ENCODE measurements around the gene OR6C6.
"Not testable (repeated sequence)": the region's sequence is repeated elsewhere in the genome, so short reads cannot be mapped to it uniquely, and the experiment has no call there.

OR6C6 gene

GRCh38 chr12:55296469-55296868 lies at the start of gene OR6C6:
OR6C6 (minus strand) TSS chr12:55296569; CDS start chr12:55295232, 1,337 bp downstream.
- DNase-seq (ENCODE audit: low read depth in 3 of 3): no peak

DNA sequence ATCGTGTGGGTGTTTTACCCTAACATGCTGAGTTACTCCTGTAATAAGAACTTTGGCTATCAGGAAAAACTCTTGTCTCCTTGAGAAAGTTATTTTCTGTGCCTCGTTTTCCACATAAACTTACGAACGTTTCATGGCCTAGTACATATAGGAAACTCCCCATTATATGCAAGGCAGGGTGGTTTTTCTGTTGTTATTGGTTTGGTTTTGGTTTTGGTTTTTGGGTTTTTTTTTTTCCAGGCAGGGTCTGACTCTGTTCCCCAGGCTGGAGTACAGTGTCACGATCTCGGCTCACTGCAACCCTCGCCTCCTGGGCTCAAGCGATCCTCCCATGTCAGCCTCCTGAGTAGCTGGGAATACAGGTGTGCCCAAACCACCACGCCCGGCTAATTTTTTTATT lies 39.6 kb upstream of the OR6C6 start:
- no peak for DNase-seq (ENCODE audit: low read depth in 3 of 3)

DNA sequence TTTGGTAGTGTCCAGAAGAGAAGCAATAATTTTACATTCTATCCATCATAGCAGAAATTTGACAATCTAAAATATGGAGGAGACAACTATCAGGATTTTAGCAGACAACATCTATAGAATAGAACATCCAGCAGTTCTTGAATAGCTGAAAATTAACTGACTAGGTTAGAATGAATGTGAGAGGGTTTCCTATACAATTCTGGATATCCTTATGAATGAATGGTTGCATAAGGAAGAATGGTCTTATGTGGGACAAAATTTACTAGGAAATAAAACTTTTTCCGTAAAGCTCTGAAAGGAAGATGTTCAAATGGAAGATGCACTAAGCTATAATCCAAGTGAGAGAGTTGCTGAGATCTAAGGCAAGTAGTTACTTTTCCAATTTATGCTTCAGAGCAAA lies 34.1 kb upstream of the OR6C6 start, which contains the start of gene OR6C3:
OR6C3 (plus strand) TSS at position 301 of the 400 bp plus-strand sequence. CDS start 955 bp downstream, outside the sequence.
- no peak for DNase-seq (ENCODE audit: low read depth in 3 of 3)

DNA sequence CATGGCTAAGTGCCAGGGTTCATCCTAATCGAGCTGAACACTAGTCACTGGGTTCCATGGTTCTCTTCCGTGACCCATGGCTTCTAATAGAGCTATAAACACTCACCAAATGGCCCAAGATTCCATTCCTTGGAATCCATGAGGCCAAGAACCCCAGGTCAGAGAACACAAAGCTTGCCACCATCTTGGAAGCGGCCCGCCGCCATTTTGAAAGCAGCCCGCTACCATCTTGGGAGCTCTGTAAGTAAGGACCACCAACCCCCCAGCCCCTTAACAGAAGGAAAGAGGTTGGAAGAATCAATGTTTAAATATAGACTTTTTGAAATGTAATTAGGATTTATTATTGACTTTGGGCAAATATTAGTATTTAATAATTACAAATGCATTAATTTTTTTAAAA lies 29.4 kb upstream of the OR6C6 start:
- not testable (repeated sequence) for DNase-seq (ENCODE audit: low read depth in 3 of 3)

DNA sequence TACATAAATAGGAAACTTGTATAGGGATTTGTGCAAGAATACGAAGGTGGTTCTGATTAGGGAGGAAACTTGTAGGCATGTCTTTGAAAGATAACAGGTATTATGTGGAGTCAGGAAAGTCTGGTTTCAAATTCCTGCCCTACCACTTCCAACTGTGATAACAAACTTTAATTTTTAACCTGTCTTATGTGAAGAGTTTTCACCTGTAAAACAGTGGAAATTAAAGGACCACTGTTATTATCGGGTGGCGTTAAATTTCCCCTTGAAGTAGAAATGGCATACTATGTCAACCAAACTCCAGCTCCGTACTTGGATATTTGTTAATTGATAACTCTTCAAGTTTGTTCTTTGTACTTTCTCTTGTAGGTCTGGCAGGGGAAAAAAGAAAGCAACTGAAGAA lies 23.8 kb upstream of the OR6C6 start:
- no peak for DNase-seq (ENCODE audit: low read depth in 3 of 3)

DNA sequence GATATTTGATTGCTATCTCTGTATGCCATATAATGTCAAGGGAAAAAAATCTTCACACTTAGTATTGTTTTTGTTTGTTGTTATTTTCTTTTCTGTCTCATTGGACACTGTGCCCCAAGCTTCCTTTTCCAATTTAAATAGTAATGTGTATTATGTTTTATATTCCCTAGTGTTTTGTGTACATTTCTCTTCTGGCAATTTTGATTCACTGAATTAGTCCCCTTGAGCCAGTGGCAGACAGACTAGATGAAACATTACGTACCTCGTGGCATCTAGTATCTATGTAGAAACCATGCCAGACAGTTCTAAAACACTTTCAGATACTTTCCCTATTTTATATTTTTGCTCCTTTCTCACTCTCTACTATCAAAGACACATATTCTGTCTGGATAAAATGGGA lies 17.7 kb upstream of the OR6C6 start, which contains the start of gene OR6C1:
OR6C1 (plus strand) TSS at position 301 of the 400 bp plus-strand sequence. CDS start 6,257 bp downstream, outside the sequence.
- DNase-seq (ENCODE audit: low read depth in 3 of 3): no peak

DNA sequence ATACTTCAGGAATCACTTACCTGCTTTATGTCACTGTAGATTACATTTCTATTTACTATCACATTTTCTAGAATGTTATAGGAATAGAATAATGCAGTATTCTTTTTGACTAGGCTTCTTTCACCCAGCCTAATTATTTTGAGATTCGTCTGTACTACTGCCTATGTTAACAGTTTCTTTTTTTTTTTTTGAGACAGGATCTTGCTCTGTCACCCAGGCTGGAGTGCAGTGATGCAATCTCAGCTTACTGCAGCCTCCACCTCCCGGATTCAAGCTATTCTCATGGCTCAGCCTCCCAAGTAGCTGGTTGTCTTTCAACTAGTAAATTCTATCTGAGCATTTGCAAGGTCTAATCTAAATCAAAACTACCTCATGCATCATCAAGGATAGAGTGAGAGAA lies 6.4 kb downstream of the OR6C6 start:
- DNase-seq (ENCODE audit: low read depth in 3 of 3): no peak

- no peak for DNase-seq (ENCODE audit: low read depth in 3 of 3)
Measured at GRCh38 chr12:55280991-55281390, 15.4 kb downstream of the OR6C6 start.

GRCh38 chr12:55258303-55258702 lies 38.1 kb downstream of the OR6C6 start:
- no peak for DNase-seq (ENCODE audit: low read depth in 3 of 3)

DNA sequence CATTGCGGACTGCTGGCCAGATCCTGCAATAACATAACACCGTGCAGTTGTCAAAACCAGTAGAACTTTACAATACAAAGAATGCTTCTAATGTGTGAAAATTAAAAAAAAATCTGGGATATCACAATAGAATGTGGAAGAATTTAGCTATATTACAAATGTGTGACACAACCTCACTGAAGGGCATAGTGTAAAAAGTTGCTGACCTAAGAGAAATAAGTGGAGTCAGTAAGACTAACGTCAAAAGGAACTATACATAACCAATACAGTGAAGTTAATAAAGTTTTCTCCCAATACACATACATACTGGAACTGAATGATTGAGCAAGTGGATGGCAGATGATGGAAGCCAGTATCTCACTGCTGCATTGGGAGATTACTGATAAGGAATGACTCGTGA lies 39.5 kb downstream of the OR6C6 start:
- DNase-seq (ENCODE audit: low read depth in 3 of 3): no peak

- DNase-seq (ENCODE audit: low read depth in 3 of 3): no peak
Measured at GRCh38 chr12:55253281-55253680, 43.1 kb downstream of the OR6C6 start.

GRCh38 chr12:55250944-55251343 lies 45.4 kb downstream of the OR6C6 start:
- DNase-seq (ENCODE audit: low read depth in 3 of 3): no peak

DNA sequence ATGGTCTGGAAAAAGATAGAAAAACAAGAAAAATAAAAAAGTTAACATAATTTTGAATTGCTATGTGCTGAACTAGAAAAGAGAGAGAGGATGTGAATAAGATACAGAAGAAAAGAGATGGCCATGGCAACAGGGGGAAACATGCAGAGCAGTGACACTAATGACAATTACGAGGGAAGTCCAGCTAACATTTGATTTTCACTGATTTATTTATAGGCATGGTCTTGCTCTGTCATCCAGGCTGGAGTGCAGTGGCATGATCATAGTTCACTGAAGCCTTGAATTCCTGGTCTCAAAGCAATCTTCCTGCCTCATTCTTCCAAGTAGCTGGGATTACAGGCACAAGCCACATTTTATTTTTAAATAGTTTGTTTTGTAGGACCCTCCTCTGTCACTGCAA lies 50.2 kb downstream of the OR6C6 start:
- DNase-seq (ENCODE audit: low read depth in 3 of 3): no peak

DNA sequence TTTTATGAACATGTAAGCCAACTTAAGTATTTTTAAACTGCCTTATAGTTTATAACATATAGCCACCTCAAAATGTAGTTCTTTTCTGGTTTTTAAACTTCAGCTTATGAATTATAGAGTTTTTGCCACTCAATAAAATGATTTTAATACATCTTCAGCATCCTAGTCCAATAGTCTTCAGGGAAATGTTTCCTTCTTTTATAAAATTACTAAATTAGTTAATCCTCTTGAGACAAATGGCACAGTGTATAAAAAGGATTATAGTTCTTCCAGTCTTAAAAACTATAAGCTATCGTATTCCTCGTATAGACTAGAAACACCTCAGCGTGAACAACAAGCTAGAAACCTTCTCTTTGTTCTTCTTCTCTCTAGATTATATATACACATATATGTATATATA lies 52.1 kb downstream of the OR6C6 start, which contains the start of gene OR6C74:
OR6C74 (plus strand) TSS at position 301 of the 400 bp plus-strand sequence. CDS start 2,679 bp downstream, outside the sequence.
- no peak for DNase-seq (ENCODE audit: low read depth in 3 of 3)

Data from stimulated activated CD4-positive, alpha-beta T cell treated with anti-CD3 and anti-CD28 coated beads, TNF-alpha, amount 100 ng/mL, for 4 hours (primary cell).